GM23338 (cell line): Measurements from ENCODE around the gene C2CD2L.

Experiments used
- CREB1 ChIP-seq: fragments of 250-450 bp; sonication (Bioruptor Pico); IDR thresholded peaks from 2 replicates; pipeline ENCODE4 v1.5.0; 2020; ENCODE audit warnings: low read depth, mild to moderate bottlenecking, moderate library complexity
- EZH2 ChIP-seq: fragments of 200-600 bp; sonication (generic); IDR thresholded peaks from one replicate; pipeline ENCODE4 v1.8.0; 2017; ENCODE audit warnings: antibody characterized with exemption, mild to moderate bottlenecking, low read depth; ENCODE audit not compliant: unreplicated experiment
- EZH2phosphoT487 ChIP-seq: fragments of 200-600 bp; sonication (generic); IDR thresholded peaks from one replicate; pipeline ENCODE4 v1.8.1; 2018; ENCODE audit warnings: antibody characterized with exemption; ENCODE audit not compliant: unreplicated experiment
- JUNB ChIP-seq: IDR thresholded peaks from one replicate; pipeline ENCODE4 v1.6.1; 2016; ENCODE audit warnings: antibody characterized with exemption; ENCODE audit not compliant: unreplicated experiment
- POLR2AphosphoS5 ChIP-seq: IDR thresholded peaks from 2 replicates; pipeline ENCODE4 v1.6.1; 2016; ENCODE audit warnings: antibody characterized with exemption, low read depth
- STAT1 ChIP-seq: IDR thresholded peaks from one replicate; pipeline ENCODE4 v1.6.1; 2016; ENCODE audit warnings: antibody characterized with exemption; ENCODE audit not compliant: unreplicated experiment
- ZNF331 ChIP-seq: fragments of 250-450 bp; sonication (Bioruptor Pico); IDR thresholded peaks from 2 replicates; pipeline ENCODE4 v1.5.0; 2020; ENCODE audit warnings: low read depth, mild to moderate bottlenecking, moderate library complexity
- TF ChIP-seq, protein P1 (sequence below), 2 experiments: fragments of 200-600 bp in 1 of 2; sonication (generic) in 1 of 2; conservative IDR thresholded peaks; 2 replicates each; pipeline versions ENCODE4 v1.5.1 to v1.6.1; 2016 to 2017; ENCODE audit warnings: antibody characterized with exemption in 2 of 2, low read depth in 2 of 2, mild to moderate bottlenecking in 2 of 2, moderate library complexity in 1 of 2
- TF ChIP-seq, protein P2 (sequence below): IDR thresholded peaks from one replicate; pipeline ENCODE4 v1.6.1; 2018; ENCODE audit warnings: antibody characterized with exemption; ENCODE audit not compliant: unreplicated experiment
- TF ChIP-seq, protein P3 (sequence below): IDR thresholded peaks from 2 replicates; pipeline ENCODE4 v1.6.1; 2016; ENCODE audit warnings: antibody characterized with exemption

DNA sequence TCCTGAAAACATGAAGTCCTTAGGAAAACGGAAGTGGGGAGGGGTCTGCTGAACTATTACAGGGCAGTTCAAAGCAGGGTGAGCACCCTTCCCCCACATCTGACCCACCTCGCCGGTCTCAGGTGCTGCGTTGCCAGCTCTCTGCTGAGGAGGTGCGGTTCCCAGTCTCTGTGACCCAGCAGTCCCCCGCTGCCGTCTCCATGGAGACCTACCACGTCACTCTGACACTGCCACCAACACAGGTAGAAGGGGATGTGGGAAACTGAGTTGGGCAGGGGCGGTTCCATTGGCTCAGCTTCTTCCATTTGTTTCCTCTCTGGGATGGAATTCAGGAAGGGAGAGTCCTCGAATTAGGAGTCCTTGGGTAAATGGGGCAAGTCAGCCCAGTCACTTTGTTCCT, 3.3 kb downstream of the C2CD2L start:
- TF ChIP-seq, protein P1, sequence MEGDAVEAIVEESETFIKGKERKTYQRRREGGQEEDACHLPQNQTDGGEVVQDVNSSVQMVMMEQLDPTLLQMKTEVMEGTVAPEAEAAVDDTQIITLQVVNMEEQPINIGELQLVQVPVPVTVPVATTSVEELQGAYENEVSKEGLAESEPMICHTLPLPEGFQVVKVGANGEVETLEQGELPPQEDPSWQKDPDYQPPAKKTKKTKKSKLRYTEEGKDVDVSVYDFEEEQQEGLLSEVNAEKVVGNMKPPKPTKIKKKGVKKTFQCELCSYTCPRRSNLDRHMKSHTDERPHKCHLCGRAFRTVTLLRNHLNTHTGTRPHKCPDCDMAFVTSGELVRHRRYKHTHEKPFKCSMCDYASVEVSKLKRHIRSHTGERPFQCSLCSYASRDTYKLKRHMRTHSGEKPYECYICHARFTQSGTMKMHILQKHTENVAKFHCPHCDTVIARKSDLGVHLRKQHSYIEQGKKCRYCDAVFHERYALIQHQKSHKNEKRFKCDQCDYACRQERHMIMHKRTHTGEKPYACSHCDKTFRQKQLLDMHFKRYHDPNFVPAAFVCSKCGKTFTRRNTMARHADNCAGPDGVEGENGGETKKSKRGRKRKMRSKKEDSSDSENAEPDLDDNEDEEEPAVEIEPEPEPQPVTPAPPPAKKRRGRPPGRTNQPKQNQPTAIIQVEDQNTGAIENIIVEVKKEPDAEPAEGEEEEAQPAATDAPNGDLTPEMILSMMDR (conservative IDR thresholded peaks at IDR 0.05; ENCODE audit: low read depth in 2 of 2): no peak
- TF ChIP-seq EZH2 (no peak), CREB1 (CRISPR knock-in tag) (no peak), EZH2phosphoT487 (no peak), POLR2AphosphoS5 (no peak), JUNB (no peak), STAT1 (no peak), ZNF331 (CRISPR knock-in tag) (no peak)
- TF ChIP-seq, protein P2, sequence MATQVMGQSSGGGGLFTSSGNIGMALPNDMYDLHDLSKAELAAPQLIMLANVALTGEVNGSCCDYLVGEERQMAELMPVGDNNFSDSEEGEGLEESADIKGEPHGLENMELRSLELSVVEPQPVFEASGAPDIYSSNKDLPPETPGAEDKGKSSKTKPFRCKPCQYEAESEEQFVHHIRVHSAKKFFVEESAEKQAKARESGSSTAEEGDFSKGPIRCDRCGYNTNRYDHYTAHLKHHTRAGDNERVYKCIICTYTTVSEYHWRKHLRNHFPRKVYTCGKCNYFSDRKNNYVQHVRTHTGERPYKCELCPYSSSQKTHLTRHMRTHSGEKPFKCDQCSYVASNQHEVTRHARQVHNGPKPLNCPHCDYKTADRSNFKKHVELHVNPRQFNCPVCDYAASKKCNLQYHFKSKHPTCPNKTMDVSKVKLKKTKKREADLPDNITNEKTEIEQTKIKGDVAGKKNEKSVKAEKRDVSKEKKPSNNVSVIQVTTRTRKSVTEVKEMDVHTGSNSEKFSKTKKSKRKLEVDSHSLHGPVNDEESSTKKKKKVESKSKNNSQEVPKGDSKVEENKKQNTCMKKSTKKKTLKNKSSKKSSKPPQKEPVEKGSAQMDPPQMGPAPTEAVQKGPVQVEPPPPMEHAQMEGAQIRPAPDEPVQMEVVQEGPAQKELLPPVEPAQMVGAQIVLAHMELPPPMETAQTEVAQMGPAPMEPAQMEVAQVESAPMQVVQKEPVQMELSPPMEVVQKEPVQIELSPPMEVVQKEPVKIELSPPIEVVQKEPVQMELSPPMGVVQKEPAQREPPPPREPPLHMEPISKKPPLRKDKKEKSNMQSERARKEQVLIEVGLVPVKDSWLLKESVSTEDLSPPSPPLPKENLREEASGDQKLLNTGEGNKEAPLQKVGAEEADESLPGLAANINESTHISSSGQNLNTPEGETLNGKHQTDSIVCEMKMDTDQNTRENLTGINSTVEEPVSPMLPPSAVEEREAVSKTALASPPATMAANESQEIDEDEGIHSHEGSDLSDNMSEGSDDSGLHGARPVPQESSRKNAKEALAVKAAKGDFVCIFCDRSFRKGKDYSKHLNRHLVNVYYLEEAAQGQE: no peak
- TF ChIP-seq, protein P3, sequence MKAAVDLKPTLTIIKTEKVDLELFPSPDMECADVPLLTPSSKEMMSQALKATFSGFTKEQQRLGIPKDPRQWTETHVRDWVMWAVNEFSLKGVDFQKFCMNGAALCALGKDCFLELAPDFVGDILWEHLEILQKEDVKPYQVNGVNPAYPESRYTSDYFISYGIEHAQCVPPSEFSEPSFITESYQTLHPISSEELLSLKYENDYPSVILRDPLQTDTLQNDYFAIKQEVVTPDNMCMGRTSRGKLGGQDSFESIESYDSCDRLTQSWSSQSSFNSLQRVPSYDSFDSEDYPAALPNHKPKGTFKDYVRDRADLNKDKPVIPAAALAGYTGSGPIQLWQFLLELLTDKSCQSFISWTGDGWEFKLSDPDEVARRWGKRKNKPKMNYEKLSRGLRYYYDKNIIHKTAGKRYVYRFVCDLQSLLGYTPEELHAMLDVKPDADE: no peak
